ENCODE measurements around the gene ARHGEF6. TPM values are rescaled to one million over a fixed set of nuclear protein-coding genes. Genes with fewer than 3 reads are reported as not detected.

Gene ARHGEF6
- total and polyA plus RNA-seq, 2 experiments from 2014 or later = 2.5 to 6.0 TPM

- DNase-seq (ENCODE audit: low spot score) (no peak), ATAC-seq (no peak)
- Histone ChIP-seq H4K20me1 (replicated peaks; ENCODE audit: insufficient read depth) (no peaks in the 10 kb centered on the region), H3K27me3 (ENCODE audit: insufficient read depth) (peaks cover 19% of the 10 kb centered on the region), H3K27ac (ENCODE audit: low read depth) (no peak overlapping the region), H3F3A (replicated peaks; ENCODE audit: low read depth) (no peaks in the 10 kb centered on the region; the same call in 1 of the 2 replicates), H3K4me1 (ENCODE audit: insufficient read depth) (peaks cover 33% of the 10 kb centered on the region), H2AFZ (no peak overlapping the region), H3K4me3 (no peak overlapping the region), H3K79me2 (replicated peaks; ENCODE audit: insufficient read depth) (no peaks in the 10 kb centered on the region), H3K4me2 (no peak overlapping the region), H3K36me3 (ENCODE audit: insufficient read depth) (no peaks in the 10 kb centered on the region), H3K9me2 (ENCODE audit: insufficient read depth) (no peaks in the 10 kb centered on the region)
- peaks cover 2% of the 10 kb centered on the region; the same call in 2 of the 3 replicates for H3K36me3 Mint-ChIP-seq (ENCODE audit: low read depth)
- peaks cover 26% of the 10 kb centered on the region for H3K4me1 Mint-ChIP-seq
- TF ChIP-seq POLR2AphosphoS5 (IDR thresholded peaks at IDR 0.05; ENCODE audit: low read depth) = no peak
- TF ChIP-seq NANOG (IDR thresholded peaks at IDR 0.05; ENCODE audit: borderline replicate concordance) = no peak
- TF ChIP-seq JUNB (IDR thresholded peaks at IDR 0.05; ENCODE audit: unreplicated experiment) = no peak
- no peak for TF ChIP-seq CREB1 (CRISPR knock-in tag; IDR thresholded peaks at IDR 0.05; ENCODE audit: low read depth)
- no peak for TF ChIP-seq ETS1 (IDR thresholded peaks at IDR 0.05)
- TF ChIP-seq, protein P1, sequence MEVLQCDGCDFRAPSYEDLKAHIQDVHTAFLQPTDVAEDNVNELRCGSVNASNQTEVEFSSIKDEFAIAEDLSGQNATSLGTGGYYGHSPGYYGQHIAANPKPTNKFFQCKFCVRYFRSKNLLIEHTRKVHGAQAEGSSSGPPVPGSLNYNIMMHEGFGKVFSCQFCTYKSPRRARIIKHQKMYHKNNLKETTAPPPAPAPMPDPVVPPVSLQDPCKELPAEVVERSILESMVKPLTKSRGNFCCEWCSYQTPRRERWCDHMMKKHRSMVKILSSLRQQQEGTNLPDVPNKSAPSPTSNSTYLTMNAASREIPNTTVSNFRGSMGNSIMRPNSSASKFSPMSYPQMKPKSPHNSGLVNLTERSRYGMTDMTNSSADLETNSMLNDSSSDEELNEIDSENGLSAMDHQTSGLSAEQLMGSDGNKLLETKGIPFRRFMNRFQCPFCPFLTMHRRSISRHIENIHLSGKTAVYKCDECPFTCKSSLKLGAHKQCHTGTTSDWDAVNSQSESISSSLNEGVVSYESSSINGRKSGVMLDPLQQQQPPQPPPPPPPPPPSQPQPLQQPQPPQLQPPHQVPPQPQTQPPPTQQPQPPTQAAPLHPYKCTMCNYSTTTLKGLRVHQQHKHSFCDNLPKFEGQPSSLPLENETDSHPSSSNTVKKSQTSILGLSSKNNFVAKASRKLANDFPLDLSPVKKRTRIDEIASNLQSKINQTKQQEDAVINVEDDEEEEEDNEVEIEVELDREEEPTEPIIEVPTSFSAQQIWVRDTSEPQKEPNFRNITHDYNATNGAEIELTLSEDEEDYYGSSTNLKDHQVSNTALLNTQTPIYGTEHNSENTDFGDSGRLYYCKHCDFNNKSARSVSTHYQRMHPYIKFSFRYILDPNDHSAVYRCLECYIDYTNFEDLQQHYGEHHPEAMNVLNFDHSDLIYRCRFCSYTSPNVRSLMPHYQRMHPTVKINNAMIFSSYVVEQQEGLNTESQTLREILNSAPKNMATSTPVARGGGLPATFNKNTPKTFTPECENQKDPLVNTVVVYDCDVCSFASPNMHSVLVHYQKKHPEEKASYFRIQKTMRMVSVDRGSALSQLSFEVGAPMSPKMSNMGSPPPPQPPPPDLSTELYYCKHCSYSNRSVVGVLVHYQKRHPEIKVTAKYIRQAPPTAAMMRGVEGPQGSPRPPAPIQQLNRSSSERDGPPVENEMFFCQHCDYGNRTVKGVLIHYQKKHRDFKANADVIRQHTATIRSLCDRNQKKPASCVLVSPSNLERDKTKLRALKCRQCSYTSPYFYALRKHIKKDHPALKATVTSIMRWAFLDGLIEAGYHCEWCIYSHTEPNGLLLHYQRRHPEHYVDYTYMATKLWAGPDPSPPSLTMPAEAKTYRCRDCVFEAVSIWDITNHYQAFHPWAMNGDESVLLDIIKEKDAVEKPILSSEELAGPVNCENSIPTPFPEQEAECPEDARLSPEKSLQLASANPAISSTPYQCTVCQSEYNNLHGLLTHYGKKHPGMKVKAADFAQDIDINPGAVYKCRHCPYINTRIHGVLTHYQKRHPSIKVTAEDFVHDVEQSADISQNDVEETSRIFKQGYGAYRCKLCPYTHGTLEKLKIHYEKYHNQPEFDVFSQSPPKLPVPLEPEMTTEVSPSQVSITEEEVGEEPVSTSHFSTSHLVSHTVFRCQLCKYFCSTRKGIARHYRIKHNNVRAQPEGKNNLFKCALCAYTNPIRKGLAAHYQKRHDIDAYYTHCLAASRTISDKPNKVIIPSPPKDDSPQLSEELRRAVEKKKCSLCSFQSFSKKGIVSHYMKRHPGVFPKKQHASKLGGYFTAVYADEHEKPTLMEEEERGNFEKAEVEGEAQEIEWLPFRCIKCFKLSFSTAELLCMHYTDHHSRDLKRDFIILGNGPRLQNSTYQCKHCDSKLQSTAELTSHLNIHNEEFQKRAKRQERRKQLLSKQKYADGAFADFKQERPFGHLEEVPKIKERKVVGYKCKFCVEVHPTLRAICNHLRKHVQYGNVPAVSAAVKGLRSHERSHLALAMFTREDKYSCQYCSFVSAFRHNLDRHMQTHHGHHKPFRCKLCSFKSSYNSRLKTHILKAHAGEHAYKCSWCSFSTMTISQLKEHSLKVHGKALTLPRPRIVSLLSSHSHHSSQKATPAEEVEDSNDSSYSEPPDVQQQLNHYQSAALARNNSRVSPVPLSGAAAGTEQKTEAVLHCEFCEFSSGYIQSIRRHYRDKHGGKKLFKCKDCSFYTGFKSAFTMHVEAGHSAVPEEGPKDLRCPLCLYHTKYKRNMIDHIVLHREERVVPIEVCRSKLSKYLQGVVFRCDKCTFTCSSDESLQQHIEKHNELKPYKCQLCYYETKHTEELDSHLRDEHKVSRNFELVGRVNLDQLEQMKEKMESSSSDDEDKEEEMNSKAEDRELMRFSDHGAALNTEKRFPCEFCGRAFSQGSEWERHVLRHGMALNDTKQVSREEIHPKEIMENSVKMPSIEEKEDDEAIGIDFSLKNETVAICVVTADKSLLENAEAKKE (CRISPR knock-in tag; IDR thresholded peaks at IDR 0.05) = no peak
- no peak for TF ChIP-seq ZNF331 (CRISPR knock-in tag; IDR thresholded peaks at IDR 0.05; ENCODE audit: low read depth)
- TF ChIP-seq ZNF114 (CRISPR knock-in tag; IDR thresholded peaks at IDR 0.05) = no peak
- no peak for TF ChIP-seq CTCF (conservative IDR thresholded peaks at IDR 0.05; ENCODE audit: low read depth in 2 of 2)
- TF ChIP-seq STAT1 (IDR thresholded peaks at IDR 0.05; ENCODE audit: unreplicated experiment) = no peak
- TF ChIP-seq EZH2phosphoT487 (IDR thresholded peaks at IDR 0.05; ENCODE audit: unreplicated experiment) = no peak
- no peak for TF ChIP-seq REST (IDR thresholded peaks at IDR 0.05; ENCODE audit: unreplicated experiment)
- TF ChIP-seq EZH2 (IDR thresholded peaks at IDR 0.05; ENCODE audit: low read depth, unreplicated experiment) = no peak
- no peak overlapping the region for H3K4me3 Mint-ChIP-seq
- no peaks in the 10 kb centered on the region for H3K9me3 Mint-ChIP-seq
- H3K27ac Mint-ChIP-seq = no peak overlapping the region
- peaks cover 2% of the 10 kb centered on the region for H3K27me3 Mint-ChIP-seq (ENCODE audit: insufficient read depth, low read depth, poor library complexity)
These were observed 16.5 kb downstream of the ARHGEF6 start for GRCh38 chrX:136764206-136764605.

Measured in GM23338 (cell line).